Measurements from ENCODE around the gene BSN. TPM values are rescaled to one million over a fixed set of nuclear protein-coding genes. Genes with fewer than 3 reads are reported as not detected.

BSN gene
- total RNA-seq, 1 experiment from 2014 or later = 0.28 TPM

DNA sequence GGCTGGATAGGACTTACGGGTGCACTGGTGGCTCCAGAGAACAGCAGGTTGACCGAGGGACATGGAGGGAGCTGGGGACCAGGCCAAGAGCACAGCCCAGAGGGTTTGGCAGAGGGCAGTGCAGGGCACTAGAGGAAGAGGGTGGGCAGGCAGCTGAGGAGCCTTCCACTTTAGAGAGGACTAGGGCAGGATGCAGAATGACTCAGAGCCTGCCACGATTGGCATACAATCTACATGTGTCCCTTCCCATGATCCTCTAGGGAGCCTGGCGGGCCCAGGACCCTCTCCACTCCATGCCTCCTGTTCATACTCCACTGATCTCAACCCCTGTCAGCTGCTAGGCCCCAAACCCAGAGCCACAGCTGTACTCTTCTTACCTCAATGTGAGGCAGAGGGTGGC lies 105.5 kb downstream of the BSN start:
- CTCF ChIA-PET = no interaction called here

DNA sequence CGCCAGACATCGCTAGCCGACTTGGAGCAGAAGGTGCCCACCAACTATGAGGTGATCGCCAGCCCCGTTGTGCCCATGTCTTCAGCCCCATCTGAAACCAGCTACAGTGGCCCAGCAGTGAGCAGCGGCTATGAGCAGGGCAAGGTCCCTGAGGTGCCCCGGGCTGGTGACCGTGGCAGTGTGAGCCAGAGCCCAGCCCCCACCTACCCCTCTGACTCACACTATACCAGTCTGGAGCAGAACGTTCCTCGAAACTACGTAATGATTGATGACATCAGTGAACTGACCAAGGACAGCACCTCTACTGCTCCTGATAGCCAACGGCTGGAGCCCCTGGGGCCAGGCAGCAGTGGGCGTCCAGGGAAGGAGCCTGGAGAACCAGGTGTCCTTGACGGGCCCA lies 107.0 kb downstream of the BSN start:
- TF ChIP-seq EZH2 (IDR thresholded peaks at IDR 0.05; ENCODE audit: low read depth) = no peak
- TF ChIP-seq, protein P1, sequence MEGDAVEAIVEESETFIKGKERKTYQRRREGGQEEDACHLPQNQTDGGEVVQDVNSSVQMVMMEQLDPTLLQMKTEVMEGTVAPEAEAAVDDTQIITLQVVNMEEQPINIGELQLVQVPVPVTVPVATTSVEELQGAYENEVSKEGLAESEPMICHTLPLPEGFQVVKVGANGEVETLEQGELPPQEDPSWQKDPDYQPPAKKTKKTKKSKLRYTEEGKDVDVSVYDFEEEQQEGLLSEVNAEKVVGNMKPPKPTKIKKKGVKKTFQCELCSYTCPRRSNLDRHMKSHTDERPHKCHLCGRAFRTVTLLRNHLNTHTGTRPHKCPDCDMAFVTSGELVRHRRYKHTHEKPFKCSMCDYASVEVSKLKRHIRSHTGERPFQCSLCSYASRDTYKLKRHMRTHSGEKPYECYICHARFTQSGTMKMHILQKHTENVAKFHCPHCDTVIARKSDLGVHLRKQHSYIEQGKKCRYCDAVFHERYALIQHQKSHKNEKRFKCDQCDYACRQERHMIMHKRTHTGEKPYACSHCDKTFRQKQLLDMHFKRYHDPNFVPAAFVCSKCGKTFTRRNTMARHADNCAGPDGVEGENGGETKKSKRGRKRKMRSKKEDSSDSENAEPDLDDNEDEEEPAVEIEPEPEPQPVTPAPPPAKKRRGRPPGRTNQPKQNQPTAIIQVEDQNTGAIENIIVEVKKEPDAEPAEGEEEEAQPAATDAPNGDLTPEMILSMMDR (conservative IDR thresholded peaks at IDR 0.05) = no peak
- intact Hi-C loops (cut with micrococcal nuclease; ENCODE audit: unreplicated experiment) = no loop called here
- Histone ChIP-seq H2AFZ (no peak overlapping the region), H3K9me3 (ENCODE audit: insufficient read depth, low read depth) (no peaks in the 10 kb centered on the region), H3K36me3 (ENCODE audit: low read depth) (no peaks in the 10 kb centered on the region), H3K4me1 (replicated peaks; ENCODE audit: insufficient read depth) (no peaks in the 10 kb centered on the region), H3K9me2 (ENCODE audit: insufficient read depth) (no peaks in the 10 kb centered on the region), H3K4me3 (no peak overlapping the region), H3K79me2 (ENCODE audit: low read depth) (no peaks in the 10 kb centered on the region), H3K27ac (no peak overlapping the region), H4K20me1 (ENCODE audit: insufficient read depth) (no peaks in the 10 kb centered on the region), H3F3A (ENCODE audit: insufficient read depth, low read depth) (no peaks in the 10 kb centered on the region), H3K27me3 (ENCODE audit: insufficient read depth, low read depth) (no peaks in the 10 kb centered on the region), H3K4me2 (no peak overlapping the region)
- ChIA-PET POLR2A (ENCODE audit: unreplicated experiment) (no interaction called here), CTCF (no interaction called here)
- DNase-seq = peak; percentile 37 to 38
- BruUV-seq (replicated peaks) = no TSS peak

More for the DNA sequence above, 105.5 kb downstream of the BSN start:
- Histone ChIP-seq H3K4me2 (no peak overlapping the region), H2AFZ (no peak overlapping the region), H3K27ac (no peak overlapping the region), H3K9me2 (ENCODE audit: insufficient read depth) (no peaks in the 10 kb centered on the region), H3K9me3 (ENCODE audit: insufficient read depth, low read depth) (no peaks in the 10 kb centered on the region), H3K27me3 (ENCODE audit: insufficient read depth, low read depth) (no peaks in the 10 kb centered on the region), H3K79me2 (ENCODE audit: low read depth) (no peaks in the 10 kb centered on the region), H3K4me1 (replicated peaks; ENCODE audit: insufficient read depth) (no peaks in the 10 kb centered on the region), H3K36me3 (ENCODE audit: low read depth) (no peaks in the 10 kb centered on the region), H4K20me1 (ENCODE audit: insufficient read depth) (no peaks in the 10 kb centered on the region), H3F3A (ENCODE audit: insufficient read depth, low read depth) (no peaks in the 10 kb centered on the region), H3K4me3 (no peak overlapping the region)
- intact Hi-C loops (cut with micrococcal nuclease; ENCODE audit: unreplicated experiment) = no loop called here
- no TSS peak for BruUV-seq (replicated peaks)
- POLR2A ChIA-PET (ENCODE audit: unreplicated experiment) = no interaction called here
- DNase-seq = no peak
- TF ChIP-seq, protein P1 (conservative IDR thresholded peaks at IDR 0.05) = no peak
- TF ChIP-seq EZH2 (IDR thresholded peaks at IDR 0.05; ENCODE audit: low read depth) = no peak

DNA sequence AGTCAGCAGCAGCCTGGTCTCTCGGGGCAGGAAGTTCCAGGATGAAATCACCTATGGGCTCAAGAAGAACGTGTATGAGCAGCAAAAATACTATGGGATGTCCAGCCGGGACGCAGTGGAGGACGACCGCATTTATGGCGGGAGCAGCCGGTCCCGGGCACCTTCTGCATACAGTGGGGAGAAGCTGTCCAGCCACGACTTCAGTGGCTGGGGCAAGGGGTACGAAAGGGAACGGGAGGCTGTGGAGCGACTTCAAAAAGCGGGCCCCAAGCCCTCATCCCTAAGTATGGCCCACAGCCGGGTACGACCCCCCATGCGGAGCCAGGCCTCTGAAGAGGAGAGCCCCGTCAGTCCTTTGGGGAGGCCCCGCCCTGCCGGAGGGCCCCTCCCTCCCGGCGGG lies 107.7 kb downstream of the BSN start:
- Histone ChIP-seq H3K4me1 (replicated peaks; ENCODE audit: insufficient read depth) (no peaks in the 10 kb centered on the region), H3K4me3 (no peak overlapping the region), H3K4me2 (no peak overlapping the region), H2AFZ (no peak overlapping the region), H3K27ac (no peak overlapping the region), H3F3A (ENCODE audit: insufficient read depth, low read depth) (no peaks in the 10 kb centered on the region), H4K20me1 (ENCODE audit: insufficient read depth) (no peaks in the 10 kb centered on the region), H3K36me3 (ENCODE audit: low read depth) (no peaks in the 10 kb centered on the region), H3K27me3 (ENCODE audit: insufficient read depth, low read depth) (no peaks in the 10 kb centered on the region), H3K79me2 (ENCODE audit: low read depth) (no peaks in the 10 kb centered on the region), H3K9me3 (ENCODE audit: insufficient read depth, low read depth) (no peaks in the 10 kb centered on the region), H3K9me2 (ENCODE audit: insufficient read depth) (no peaks in the 10 kb centered on the region)
- DNase-seq = no peak
- ChIA-PET POLR2A (ENCODE audit: unreplicated experiment) (no interaction called here), CTCF (interaction anchor here (0.7 kb wide), 1 partner anchor 139 kb away, joined by 5 read pairs; no protein-coding TSS in a partner anchor)
- no TSS peak for BruUV-seq (replicated peaks)
- TF ChIP-seq, protein P1 (conservative IDR thresholded peaks at IDR 0.05) = no peak
- no peak for TF ChIP-seq EZH2 (IDR thresholded peaks at IDR 0.05; ENCODE audit: low read depth)
- intact Hi-C loops (cut with micrococcal nuclease; ENCODE audit: unreplicated experiment) = no loop called here
